DMS 273 (cell line): ENCODE data around the gene MMP14.
"Not testable (repeated sequence)": the region's sequence is repeated elsewhere in the genome, so short reads cannot be mapped to it uniquely, and the experiment has no call there.

Experiments
- DNase-seq: peaks from one replicate; lab custom pipeline; 2025; ENCODE audit not compliant: unreplicated experiment; lab: John Stamatoyannopoulos, UW

MMP14 gene

DNA sequence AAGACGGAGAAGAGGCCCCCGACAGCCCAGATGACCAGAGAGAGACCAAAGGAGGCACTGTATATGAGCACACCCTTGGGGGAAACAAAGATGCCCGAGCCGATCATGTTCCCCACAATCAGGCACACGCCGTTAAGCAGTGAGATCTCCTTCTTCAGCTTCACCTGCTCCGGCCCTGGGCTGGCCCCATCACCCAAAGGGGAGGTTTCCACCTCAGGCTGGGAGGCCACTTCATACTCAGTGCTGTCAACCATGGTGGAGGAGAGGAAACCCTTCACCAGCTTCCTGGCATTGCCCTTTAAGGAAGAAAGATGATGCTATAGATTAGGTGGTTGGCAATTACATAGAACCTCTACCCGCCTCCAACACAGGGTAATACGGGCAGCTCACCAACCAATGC is 23.2 kb upstream of the MMP14 start:
- DNase-seq: no peak

DNA sequence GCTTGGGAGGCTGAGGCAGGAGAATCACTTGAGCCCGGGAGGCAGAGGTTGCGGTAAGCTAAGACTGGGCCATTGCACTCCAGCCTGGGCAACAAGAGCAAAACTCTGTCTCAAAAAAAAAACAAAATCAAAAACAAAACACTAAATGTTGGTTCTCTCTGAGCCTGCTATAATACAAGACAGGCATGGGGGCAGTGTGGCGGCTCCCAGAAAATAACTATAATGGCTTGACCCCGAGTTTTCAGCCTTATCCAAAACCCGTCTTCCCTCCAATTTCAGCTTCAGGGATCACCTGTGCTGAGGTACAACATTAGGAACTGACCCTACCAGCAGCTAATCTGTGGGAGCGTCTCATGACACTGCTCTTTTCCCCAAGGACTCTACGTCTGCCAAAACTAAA is 22.0 kb upstream of the MMP14 start:
- DNase-seq: no peak

DNA sequence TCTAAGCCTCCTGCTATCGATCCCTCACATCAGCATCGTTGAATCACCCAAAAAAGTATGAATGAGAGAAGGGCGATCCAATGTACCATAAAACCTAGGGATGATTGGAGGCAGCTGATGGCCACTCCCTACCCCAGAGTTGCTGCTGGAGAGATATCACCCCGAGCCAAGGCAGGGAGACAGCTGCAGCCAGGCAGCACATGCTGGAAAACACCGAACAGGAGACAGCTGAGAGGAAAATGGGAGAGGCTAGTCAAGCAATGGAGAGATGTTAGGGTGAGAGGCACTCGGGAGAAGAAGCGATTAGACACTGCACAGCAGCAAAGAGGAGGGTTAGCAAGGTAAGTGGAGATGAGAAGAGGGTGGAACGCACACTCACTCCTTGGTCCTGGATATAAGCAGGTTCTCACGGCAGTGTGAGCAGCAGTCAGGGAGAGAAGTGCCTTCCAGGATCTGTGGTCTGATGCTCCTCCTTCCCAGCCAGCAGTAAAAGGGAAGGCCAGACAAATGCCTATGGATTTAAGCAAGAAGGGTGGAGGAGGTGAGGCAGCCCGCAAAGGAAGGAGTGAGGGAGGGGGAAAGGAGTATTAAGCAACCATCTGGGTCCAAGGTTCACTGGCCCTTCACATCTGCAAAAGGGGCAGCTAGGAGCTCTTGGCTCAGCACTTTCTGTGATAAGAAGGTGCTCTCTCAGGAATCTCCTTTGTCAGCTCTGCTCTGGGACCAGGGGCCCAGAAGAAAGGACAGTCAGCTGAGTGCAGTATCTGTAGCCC is 21.3 kb upstream of the MMP14 start, which contains the start of gene SLC7A7:
Gene SLC7A7, minus strand, starts transcription at position 495 of the 773 bp plus-strand sequence. CDS start 2,037 bp downstream, outside the sequence.
- peak; percentile 27 for DNase-seq

DNA sequence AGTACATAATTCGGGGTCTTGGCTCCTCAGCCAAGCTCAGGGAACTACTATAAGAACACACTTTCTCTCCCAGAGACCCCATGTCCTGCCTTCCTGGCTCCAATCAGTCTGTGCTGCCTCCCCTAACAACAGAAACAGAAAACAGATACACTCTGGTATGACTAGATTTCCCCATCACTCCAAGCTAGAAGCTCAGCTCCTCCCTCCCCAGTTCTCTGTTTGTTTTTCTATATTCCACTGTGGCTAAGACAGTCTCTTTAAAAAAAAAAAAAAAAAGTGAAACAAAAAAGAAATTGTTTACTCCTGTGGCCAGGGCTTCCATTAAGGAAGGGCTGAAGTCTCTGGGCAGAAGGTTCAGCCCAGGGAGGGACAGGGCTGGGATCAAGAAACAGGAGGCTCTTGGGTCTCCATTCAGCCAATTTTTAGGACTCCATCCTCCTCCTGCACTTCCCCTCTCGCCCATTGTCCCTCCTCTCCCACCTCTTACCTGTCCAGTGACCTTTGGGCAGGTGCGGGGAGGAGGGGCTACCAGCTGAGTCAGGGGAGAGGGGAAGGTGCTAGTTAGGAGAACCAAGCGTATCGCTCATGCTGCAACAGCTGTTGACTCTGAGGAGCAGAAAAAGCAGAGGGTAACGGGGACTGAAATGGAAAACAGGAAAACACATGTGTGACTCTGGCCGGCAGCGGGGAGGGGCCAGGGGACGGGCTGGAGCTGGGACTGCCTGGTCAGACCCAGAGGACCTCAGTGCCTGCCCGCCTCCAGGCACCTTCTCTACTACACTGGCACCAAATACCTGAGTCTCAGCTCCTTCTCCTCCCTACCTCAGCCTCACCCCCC is 17.0 kb upstream of the MMP14 start:
- no peak for DNase-seq

DNA sequence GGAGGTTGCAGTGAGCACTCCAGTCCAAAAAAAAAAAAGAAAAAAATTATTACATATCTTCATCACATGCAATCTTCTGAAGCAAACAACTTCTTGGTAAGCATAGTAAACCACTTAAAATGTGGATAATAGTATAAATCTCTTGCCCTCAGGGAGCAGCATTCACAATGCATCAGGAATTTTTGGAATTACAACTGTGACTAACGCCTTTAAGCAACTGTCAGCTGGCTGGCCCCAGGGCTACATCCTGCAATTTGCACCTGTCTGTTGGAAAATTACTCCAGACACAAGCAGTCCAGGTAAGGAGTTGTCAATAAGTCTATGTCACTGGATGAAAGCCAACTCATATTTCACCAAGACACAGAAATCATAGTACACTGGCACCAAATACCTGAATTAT is 15.7 kb upstream of the MMP14 start:
- DNase-seq: no peak

DNA sequence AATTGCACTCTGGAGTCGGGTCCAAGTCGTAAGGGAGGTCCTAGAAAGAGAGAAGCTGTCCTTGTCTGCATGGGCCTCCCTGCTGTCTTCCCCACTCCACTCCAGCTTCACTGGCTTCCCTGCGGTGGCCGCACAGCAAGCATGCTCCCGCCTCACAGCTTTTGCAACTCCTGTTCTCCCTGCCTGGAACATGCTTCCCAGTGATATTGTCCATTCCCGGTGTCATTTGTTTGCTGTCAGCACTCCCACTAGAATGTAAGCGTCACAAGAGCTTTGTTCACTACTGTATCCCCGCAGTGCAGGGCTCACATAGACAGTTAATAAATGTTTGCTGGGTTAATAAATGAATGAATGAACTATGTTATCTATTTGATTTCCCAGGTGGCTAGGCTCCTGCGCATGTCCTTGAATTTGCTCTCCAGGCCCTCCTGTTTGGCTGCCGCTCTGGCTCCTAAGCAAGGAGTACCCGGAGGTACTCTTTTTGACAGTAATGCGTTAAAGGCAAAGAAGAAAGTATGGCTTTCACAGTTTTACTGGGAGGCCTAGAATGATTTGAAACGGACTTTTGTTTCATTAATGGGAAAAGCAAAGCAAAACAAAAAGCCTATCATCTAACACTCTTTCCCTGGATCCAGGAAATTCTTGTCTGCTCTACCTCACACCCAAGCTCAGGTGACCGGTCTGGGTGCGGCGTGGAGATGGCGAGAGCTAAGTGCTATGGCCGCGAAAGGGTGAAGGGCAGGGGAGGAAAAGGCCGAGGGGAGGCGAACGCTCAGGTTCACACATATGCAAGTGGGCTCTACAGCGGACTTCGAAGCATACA is 15.0 kb upstream of the MMP14 start:
- DNase-seq: no peak

DNA sequence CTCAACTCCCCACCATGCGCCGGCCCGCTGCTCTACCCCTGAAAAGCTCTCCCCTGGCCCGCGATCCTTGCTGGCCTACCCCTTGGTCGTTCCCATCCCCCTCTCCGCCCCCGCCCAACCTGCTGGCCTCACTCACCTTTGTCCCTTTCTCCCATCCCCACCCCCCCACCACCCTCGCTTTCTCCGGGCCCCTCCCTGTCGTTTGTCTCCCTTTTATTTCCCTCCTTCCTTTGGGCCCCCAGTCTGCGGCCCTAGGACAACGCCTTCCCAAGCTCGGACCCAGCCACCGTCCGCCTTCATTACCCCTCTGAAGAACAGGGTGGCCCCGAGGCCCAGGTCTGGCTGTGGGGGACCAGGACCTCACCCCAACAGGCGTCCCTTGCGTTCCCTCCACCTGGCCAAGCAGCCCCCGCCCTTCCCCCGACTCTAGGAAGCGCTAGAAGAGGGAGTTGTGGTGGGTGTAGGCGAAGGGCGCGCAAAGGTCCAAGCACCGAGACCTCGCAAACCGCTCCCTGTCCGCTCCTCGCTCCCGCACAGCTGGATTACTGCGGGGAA is 14.3 kb upstream of the MMP14 start:
- DNase-seq: no peak

DNA sequence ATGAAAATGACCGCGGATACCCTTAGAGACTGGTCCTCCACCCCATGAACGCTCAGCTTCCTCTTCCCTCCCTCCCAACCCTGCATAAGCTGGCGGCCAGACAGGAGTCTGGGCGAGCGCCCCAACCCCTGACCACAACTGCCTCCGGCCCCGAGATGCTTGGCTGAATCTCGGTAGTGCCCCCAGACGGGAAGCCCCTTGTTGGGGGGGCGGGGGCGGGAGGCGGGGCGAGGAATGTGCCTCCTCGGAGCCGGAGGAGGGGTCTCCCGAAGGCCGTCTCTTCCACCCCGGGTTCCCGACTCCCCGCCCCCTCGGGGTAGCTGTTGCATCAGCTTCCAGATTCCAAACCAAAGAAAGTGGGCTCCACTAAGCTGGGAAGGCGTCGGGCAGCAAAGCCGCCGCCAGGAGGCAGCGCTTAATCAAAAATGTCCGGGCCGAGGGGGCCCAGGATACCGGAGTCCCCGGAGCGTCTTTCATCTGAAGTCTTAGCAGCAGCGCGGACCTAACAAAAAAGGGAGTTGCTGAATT is 13.8 kb upstream of the MMP14 start:
- DNase-seq: peak; percentile 94

DNA sequence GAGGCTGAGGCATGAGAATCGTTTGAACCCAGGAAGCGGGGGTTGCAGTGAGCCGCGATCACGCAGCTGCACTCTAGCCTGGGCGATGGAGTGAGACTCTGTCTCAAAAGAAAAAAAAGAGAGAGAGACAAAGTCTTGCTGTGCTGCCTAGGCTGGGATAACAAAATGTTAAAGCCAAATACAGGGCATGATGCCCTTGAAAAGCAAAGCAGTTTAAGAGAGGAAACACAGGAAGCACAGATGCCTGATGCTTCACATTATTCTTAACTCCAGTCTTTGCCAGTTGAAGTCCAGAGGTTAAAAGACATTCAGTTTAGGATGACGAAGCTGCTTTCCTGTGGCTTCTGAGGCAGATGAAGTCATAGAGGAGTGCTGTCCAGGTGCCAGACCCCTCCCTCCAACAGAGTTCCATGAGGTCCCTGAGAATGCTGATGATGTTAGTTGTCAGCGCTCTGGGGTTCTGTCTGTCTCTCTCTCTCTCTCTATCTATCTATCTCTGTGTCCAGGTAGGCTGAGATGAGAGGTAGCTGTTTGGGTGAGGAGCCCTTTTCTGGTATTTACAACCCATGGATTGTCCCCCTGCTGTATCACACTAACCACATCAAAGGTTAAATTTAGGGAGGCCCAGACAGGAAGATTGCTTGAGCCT is 11.6 kb upstream of the MMP14 start:
- DNase-seq: peak; percentile 80

DNA sequence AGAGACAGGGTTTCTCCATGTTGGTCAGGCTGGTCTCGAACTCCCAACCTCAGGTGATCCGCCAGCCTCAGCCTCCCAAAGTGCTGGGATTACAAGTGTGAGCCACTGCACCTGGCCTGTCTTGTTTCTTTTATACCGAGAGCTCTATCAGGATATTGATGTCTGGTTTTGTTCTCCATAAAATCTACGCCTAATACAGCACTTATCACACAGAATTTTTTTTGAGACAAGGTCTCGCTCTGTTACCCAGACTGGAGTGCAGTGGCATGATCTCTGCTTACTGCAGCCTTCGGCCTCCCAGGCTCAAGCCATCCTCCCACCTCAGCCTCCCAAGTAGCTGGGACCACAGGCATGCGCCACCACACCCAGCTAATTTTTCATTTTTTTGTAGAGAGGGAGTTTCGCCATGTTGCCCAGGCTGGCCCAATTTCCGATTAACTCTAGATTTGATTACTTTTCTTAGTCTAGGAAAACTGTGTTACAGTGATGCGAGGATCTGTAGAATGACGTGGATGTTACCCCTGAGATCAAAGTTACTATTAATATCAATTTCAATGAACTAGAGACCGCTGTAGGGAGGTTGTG is 7.2 kb upstream of the MMP14 start:
- not testable (repeated sequence) for DNase-seq

DNA sequence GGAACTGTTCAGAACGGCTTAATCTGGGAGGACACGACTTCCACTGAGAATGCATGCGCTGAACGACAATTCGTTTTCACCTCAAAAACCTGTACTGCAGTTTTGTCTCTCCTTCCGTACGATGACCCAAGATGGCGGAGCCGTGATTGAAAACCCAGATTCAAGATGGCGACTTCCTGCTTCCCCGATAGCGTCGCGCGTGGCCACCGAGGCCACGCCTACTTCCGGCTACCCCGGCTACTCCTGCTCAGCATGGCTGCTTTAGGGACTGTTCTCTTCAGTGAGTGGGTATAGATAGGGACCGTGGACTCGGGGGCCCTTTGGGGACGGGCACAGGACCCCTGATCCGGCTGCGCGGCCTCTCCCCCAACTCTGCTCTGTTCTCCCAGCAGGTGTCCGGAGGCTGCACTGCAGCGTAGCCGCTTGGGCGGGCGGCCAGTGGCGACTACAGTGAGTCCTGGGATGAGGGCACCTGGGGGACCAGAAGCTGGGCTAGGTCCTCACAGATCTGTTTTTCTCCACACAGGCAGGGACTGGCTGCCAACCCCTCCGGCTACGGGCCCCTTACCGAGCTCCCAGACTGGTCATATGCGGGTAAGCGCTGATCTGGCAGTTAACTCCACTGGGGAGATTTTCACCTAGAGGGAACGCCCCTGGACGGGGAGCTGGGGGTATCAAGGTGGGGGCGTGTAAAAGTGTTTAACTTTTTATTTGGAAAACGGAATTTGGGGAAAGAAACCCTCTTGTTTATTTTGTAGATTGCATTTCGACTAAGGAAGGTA is 6.5 kb upstream of the MMP14 start, which contains the start of gene MRPL52:
Gene MRPL52, plus strand, starts transcription at position 227 of the 782 bp plus-strand sequence. Its CDS starts 26 bp downstream, at position 253.
- peak; percentile 97 for DNase-seq

DNA sequence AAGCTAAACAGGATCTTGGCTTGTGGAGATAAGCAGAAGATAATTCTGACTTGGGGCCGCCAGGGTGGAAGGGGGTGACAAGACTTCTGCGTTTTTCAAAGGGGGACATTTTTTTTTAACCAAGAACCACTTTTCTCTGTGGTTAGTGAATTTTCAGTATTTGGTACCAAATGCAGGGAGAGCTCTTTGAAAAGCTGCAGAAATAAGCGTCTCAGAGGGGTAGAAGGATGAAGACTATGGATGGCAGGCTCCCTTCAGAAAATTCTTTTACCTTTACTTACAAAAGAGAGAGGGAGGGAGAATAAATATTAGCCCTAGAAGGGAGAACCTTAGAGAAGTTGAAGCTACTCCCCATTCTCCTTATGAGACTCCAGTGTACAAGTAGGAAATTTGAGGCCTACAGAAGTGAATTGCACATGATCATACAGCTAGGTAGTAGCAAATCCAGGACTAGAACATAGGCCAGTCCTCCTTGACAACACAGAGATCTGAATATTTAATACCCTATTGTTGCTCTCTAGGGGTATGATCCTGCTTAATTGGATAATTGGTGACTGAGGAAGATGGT is 5.9 kb upstream of the MMP14 start:
- no peak for DNase-seq

DNA sequence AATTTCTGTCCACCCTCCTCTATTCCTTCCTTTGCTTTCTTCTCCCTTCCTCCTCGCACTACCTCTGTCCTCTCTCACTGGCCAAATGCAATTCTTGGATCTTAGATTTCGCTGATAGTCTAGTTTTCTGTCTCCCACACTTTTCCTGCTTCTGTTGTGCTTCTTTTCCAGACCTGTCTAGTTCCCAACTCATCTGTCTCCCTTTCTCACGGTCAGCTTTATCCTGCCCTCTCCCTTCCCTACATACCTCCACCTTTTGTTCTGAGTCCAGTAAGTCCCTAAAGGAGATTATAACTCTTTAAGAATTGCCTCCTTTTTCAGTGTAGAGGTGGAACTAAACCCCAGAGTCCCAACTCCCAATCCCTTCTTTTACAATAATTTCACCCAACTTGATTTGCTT is 880 bp upstream of the MMP14 start:
- DNase-seq: no peak

DNA sequence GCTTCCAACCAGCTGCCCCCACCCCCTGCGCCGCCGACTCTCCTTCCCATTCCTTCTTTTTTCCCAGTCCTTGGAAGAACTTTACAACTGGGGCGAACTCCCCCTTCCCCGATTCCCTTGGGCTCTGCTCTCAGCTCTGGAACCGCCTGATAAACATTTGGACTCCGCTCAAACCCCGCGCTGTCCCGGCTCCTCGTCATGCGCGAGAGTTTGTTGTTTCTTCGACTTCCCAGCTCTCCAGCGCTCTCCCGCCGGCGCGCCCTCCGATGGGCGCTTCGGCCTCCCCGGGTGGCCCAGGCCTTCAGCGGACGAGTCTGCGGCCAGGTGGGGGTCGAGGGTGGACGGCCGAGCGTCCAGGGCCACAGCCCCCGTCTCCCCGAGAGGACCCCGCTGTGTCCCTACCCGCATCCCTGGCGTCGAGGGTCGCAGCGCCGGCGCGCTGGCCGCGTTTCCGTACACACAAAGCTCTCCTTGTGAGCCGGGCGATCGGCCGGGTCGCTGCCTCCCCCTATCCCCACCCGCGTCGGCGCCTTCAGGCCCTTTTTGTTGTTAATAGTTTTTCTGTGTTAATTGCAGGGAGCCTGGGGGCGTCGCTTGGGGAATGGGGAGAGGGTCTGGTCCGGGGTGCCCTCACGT is 847 bp downstream of the MMP14 start:
- peak; percentile 73 for DNase-seq

DNA sequence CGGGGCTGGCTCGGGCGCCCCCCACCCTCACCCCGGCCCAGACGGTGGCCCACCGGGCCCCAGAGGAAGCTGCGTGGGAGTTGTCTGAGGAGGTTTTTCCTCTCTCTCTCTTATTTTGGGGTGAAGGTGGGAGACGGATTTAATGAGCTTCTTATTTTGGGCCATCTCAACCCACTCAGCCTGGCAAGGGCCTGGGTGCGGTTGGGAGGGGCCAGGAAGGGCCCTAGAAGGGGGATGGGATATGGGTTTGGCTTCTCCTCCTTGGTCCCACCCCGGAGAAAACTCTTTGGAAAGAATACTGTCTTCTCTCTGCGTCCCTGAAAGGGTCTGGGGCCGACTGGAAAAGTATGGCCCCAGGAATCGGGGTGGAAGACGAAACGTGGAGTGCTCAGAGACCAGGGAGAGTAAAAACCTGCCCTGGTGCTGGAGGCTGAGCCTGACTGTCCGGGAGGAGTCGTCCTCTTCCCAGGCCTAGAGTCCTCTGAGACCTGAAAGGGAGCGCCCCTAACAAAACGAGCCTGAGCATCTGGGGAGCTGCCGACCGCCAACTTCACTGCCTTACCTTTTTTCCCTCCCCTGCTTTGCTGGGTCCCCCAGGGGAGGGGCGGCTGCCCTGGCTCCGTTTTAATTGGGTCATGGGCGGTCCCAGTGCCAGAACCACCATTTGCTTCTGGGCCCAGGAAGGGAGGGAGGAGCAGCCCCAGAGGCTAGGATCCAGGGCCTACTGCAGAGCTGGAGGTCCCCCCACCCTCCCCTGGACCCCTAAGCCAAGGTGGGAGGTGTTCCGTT is 1.6 kb downstream of the MMP14 start:
- no peak for DNase-seq

DNA sequence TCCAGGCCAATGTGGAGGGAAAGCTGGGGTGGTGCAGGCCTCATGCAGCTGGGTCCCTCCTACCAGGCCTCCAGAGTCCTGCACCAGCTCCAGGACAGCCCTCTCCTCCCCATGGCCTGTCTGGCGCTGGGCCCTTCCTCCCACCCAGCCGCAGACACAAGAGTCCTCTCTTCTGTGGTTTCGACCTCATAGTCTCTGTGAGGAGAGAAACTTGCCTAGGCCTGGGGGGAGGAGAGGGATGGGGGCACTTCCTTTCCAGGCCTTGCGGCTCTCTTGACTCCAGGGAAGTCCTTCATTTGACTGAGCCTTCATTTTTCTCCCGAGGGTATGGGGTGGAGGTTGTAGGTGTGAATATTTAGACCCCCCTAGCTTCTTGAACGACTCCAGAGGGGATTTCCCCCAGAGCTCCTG is 2.3 kb downstream of the MMP14 start:
- no peak for DNase-seq

DNA sequence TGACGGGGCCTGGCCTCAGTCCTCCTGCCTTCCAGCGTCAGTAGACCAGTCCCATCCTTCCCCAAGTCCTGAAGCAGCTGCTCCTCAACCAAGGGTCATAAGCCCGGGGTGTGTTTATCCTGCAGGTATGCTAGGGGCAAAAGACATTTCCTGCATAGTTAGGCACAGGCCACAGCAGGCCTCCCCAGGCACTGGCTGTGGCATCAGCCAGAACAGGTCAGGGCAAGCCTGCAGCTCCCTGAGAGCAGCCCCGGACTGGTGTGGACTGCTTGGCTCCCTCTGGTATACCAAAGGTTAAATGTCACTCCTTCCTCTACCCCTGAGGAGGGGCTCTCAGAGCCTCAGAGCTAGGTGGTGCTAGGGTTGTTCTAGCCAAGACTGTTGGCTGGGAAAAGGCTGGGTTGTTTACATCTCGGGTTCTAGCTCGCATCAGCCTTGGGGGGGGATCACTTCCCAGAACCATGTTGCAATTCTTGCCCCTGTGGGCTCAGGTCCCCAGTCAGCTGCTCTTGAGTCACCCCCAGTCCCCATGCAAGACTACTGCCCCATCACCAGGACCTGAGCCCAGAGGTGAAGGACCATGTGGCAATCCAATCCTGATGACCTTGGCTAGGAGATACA is 2.9 kb downstream of the MMP14 start:
- DNase-seq: peak; percentile 25
